IPS-20b (cell line): ENCODE data around the gene PER3.

ENCODE experiments used
- H3K27ac ChIP-seq: one replicate; pipeline ENCODE4 v1.5.1; 2013; ENCODE audit warnings: low read length
- H3K27me3 ChIP-seq: 2 replicates; pipeline ENCODE4 v1.6.1; 2013; ENCODE audit warnings: mild to moderate bottlenecking, low read length, inconsistent platforms; ENCODE audit not compliant: insufficient read depth
- H3K36me3 ChIP-seq: 2 replicates; pipeline ENCODE4 v1.6.1; 2013; ENCODE audit warnings: low read depth, mild to moderate bottlenecking, inconsistent platforms, low read length, moderate library complexity; ENCODE audit not compliant: insufficient read depth
- H3K4me1 ChIP-seq: 2 replicates; pipeline ENCODE4 v1.6.1; 2013; ENCODE audit warnings: mild to moderate bottlenecking, control low read depth, inconsistent platforms, low read length, moderate library complexity; ENCODE audit not compliant: insufficient read depth
- H3K4me3 ChIP-seq: 2 replicates; pipeline ENCODE4 v1.5.1; 2013; ENCODE audit warnings: mild to moderate bottlenecking, low read length, inconsistent platforms
- H3K9ac ChIP-seq: 2 replicates; pipeline ENCODE4 v1.6.1; 2013; ENCODE audit warnings: low read depth, mild to moderate bottlenecking, inconsistent platforms, low read length, moderate library complexity
- H3K9me3 ChIP-seq: 2 replicates; pipeline ENCODE4 v1.6.1; 2013; ENCODE audit warnings: mild to moderate bottlenecking, low read depth, low read length, inconsistent platforms; ENCODE audit not compliant: insufficient read depth

Gene PER3

GRCh38 chr1:7809742-7810141 lies 25.7 kb downstream of the PER3 start:
- no peaks in the 10 kb centered on the region for H3K27me3 ChIP-seq
- H3K4me3 ChIP-seq, result no peak overlapping the region
- peaks cover 18% of the 10 kb centered on the region for H3K9me3 ChIP-seq
- H3K9ac ChIP-seq, result no peak overlapping the region
- H3K4me1 ChIP-seq, result no peaks in the 10 kb centered on the region
- H3K36me3 ChIP-seq, result peaks cover 44% of the 10 kb centered on the region
- H3K27ac ChIP-seq, result no peak overlapping the region

- no peaks in the 10 kb centered on the region for H3K4me1 ChIP-seq
- peaks cover 18% of the 10 kb centered on the region for H3K9me3 ChIP-seq
- H3K4me3 ChIP-seq, result no peak overlapping the region
- peaks cover 44% of the 10 kb centered on the region for H3K36me3 ChIP-seq
- no peak overlapping the region for H3K9ac ChIP-seq
- no peaks in the 10 kb centered on the region for H3K27me3 ChIP-seq
- no peak overlapping the region for H3K27ac ChIP-seq
Measured at GRCh38 chr1:7810395-7810794, 26.3 kb downstream of the PER3 start.

- Histone ChIP-seq H3K9me3 (peaks cover 18% of the 10 kb centered on the region), H3K9ac (no peak overlapping the region), H3K4me3 (no peak overlapping the region), H3K4me1 (no peaks in the 10 kb centered on the region), H3K27ac (no peak overlapping the region), H3K27me3 (no peaks in the 10 kb centered on the region), H3K36me3 (peaks cover 44% of the 10 kb centered on the region)
Measured at GRCh38 chr1:7811476-7811875, 27.4 kb downstream of the PER3 start.

GRCh38 chr1:7813677-7814373 lies 29.7 kb downstream of the PER3 start:
- Histone ChIP-seq H3K9me3 (peaks cover 18% of the 10 kb centered on the region), H3K9ac (no peak overlapping the region), H3K4me1 (no peaks in the 10 kb centered on the region)

GRCh38 chr1:7821282-7821681 lies 37.2 kb downstream of the PER3 start:
- H3K27ac ChIP-seq, result no peak overlapping the region
- peaks cover 32% of the 10 kb centered on the region for H3K36me3 ChIP-seq
- H3K4me3 ChIP-seq, result no peak overlapping the region
- no peaks in the 10 kb centered on the region for H3K27me3 ChIP-seq
- no peak overlapping the region for H3K9ac ChIP-seq
- no peaks in the 10 kb centered on the region for H3K9me3 ChIP-seq
- H3K4me1 ChIP-seq, result no peaks in the 10 kb centered on the region

More at GRCh38 chr1:7813677-7814373, 29.7 kb downstream of the PER3 start:
- Histone ChIP-seq H3K27ac (no peak overlapping the region), H3K4me3 (no peak overlapping the region), H3K27me3 (no peaks in the 10 kb centered on the region), H3K36me3 (peaks cover 39% of the 10 kb centered on the region)

GRCh38 chr1:7824701-7825100 lies 40.6 kb downstream of the PER3 start:
- H3K36me3 ChIP-seq, result peaks cover 45% of the 10 kb centered on the region
- H3K9me3 ChIP-seq, result no peaks in the 10 kb centered on the region
- no peak overlapping the region for H3K9ac ChIP-seq
- no peaks in the 10 kb centered on the region for H3K4me1 ChIP-seq
- H3K27ac ChIP-seq, result no peak overlapping the region
- H3K27me3 ChIP-seq, result no peaks in the 10 kb centered on the region
- no peak overlapping the region for H3K4me3 ChIP-seq

- Histone ChIP-seq H3K9ac (no peak overlapping the region), H3K36me3 (peaks cover 37% of the 10 kb centered on the region), H3K4me1 (no peaks in the 10 kb centered on the region), H3K27me3 (no peaks in the 10 kb centered on the region), H3K27ac (no peak overlapping the region), H3K9me3 (no peaks in the 10 kb centered on the region), H3K4me3 (no peak overlapping the region)
Measured at GRCh38 chr1:7826363-7826762, 42.3 kb downstream of the PER3 start.

GRCh38 chr1:7827126-7827955 lies 43.2 kb downstream of the PER3 start:
- H3K4me3 ChIP-seq, result no peak overlapping the region
- H3K4me1 ChIP-seq, result no peaks in the 10 kb centered on the region
- peaks cover 36% of the 10 kb centered on the region for H3K36me3 ChIP-seq
- no peaks in the 10 kb centered on the region for H3K9me3 ChIP-seq
- no peak overlapping the region for H3K9ac ChIP-seq
- no peaks in the 10 kb centered on the region for H3K27me3 ChIP-seq
- no peak overlapping the region for H3K27ac ChIP-seq

GRCh38 chr1:7831458-7831857 lies 47.4 kb downstream of the PER3 start:
- H3K4me3 ChIP-seq, result no peak overlapping the region
- no peaks in the 10 kb centered on the region for H3K4me1 ChIP-seq
- no peaks in the 10 kb centered on the region for H3K9me3 ChIP-seq
- H3K9ac ChIP-seq, result no peak overlapping the region
- H3K36me3 ChIP-seq, result peaks cover 36% of the 10 kb centered on the region
- no peak overlapping the region for H3K27ac ChIP-seq
- no peaks in the 10 kb centered on the region for H3K27me3 ChIP-seq

- Histone ChIP-seq H3K4me3 (no peak overlapping the region), H3K36me3 (peaks cover 40% of the 10 kb centered on the region), H3K9me3 (peaks cover 4% of the 10 kb centered on the region; the same call in 1 of the 2 replicates), H3K9ac (no peak overlapping the region), H3K4me1 (no peaks in the 10 kb centered on the region), H3K27ac (no peak overlapping the region), H3K27me3 (no peaks in the 10 kb centered on the region)
Measured at GRCh38 chr1:7833035-7833434, 48.9 kb downstream of the PER3 start.

- Histone ChIP-seq H3K9me3 (peaks cover 4% of the 10 kb centered on the region), H3K4me3 (no peak overlapping the region), H3K36me3 (peaks cover 38% of the 10 kb centered on the region), H3K27me3 (no peaks in the 10 kb centered on the region), H3K9ac (no peak overlapping the region), H3K4me1 (no peaks in the 10 kb centered on the region), H3K27ac (no peak overlapping the region)
Measured at GRCh38 chr1:7838714-7839113, 54.6 kb downstream of the PER3 start.

- peaks cover 38% of the 10 kb centered on the region for H3K36me3 ChIP-seq
- no peak overlapping the region for H3K9ac ChIP-seq
- H3K4me1 ChIP-seq, result no peaks in the 10 kb centered on the region
- no peaks in the 10 kb centered on the region for H3K27me3 ChIP-seq
- H3K27ac ChIP-seq, result no peak overlapping the region
- no peak overlapping the region for H3K4me3 ChIP-seq
- H3K9me3 ChIP-seq, result peaks cover 4% of the 10 kb centered on the region
Measured at GRCh38 chr1:7839526-7839925, 55.4 kb downstream of the PER3 start.
